ENCODE measurements around the gene DIPK1C. TPM values are rescaled to one million over a fixed set of nuclear protein-coding genes. Genes with fewer than 3 reads are reported as not detected.

Gene DIPK1C
- total RNA-seq, 1 donor from 2014 or later: 13.7 TPM

GRCh38 chr18:74399091-74399887 lies 57.8 kb downstream of the DIPK1C start:
- H3K9me3 Mint-ChIP-seq: peaks cover 2% of the 10 kb centered on the region
- Histone ChIP-seq H3K79me2 (ENCODE audit: low read depth) (no peaks in the 10 kb centered on the region), H3K9me3 (ENCODE audit: low read depth) (no peaks in the 10 kb centered on the region), H3K36me3 (no peaks in the 10 kb centered on the region), H3K4me3 (no peak overlapping the region), H4K20me1 (ENCODE audit: low read depth) (no peaks in the 10 kb centered on the region), H3K4me2 (no peak overlapping the region), H3K4me1 (no peaks in the 10 kb centered on the region), H3K9ac (no peak overlapping the region), H3K27me3 (no peaks in the 10 kb centered on the region), H3F3A (ENCODE audit: low read depth) (no peaks in the 10 kb centered on the region), H3K27ac (no peak overlapping the region), H2AFZ (replicated peaks) (no peak overlapping the region)
- H3K27me3 Mint-ChIP-seq (ENCODE audit: insufficient read depth, low read depth): no peaks in the 10 kb centered on the region
- H3K27ac Mint-ChIP-seq: no peak overlapping the region
- H3K36me3 Mint-ChIP-seq: no peaks in the 10 kb centered on the region
- TF ChIP-seq CTCF (IDR thresholded peaks at IDR 0.05) (no peak), EZH2phosphoT487 (IDR thresholded peaks at IDR 0.05) (no peak), EZH2 (IDR thresholded peaks at IDR 0.05) (no peak)
- H3K4me3 Mint-ChIP-seq: no peak overlapping the region
- DNase-seq (ENCODE audit: low spot score): no peak
- peaks cover 9% of the 10 kb centered on the region for H3K4me1 Mint-ChIP-seq

- Mint-ChIP-seq H3K4me3 (no peak overlapping the region), H3K4me1 (peaks cover 9% of the 10 kb centered on the region), H3K9me3 (peaks cover 2% of the 10 kb centered on the region), H3K27ac (no peak overlapping the region), H3K36me3 (no peaks in the 10 kb centered on the region), H3K27me3 (ENCODE audit: insufficient read depth, low read depth) (no peaks in the 10 kb centered on the region)
- H2AFZ ChIP-seq (replicated peaks): no peak overlapping the region
- H3K27ac ChIP-seq: no peak overlapping the region
- H4K20me1 ChIP-seq (ENCODE audit: low read depth): no peaks in the 10 kb centered on the region
- no peak for DNase-seq (ENCODE audit: low spot score)
- H3K9ac ChIP-seq: no peak overlapping the region
- TF ChIP-seq EZH2phosphoT487 (IDR thresholded peaks at IDR 0.05): no peak
- TF ChIP-seq CTCF (IDR thresholded peaks at IDR 0.05): no peak
- no peak for TF ChIP-seq EZH2 (IDR thresholded peaks at IDR 0.05)
- no peaks in the 10 kb centered on the region for H3K9me3 ChIP-seq (ENCODE audit: low read depth)
- H3K27me3 ChIP-seq: no peaks in the 10 kb centered on the region
- no peak overlapping the region for H3K4me2 ChIP-seq
- H3K4me1 ChIP-seq: no peaks in the 10 kb centered on the region
- H3K36me3 ChIP-seq: no peaks in the 10 kb centered on the region
- no peaks in the 10 kb centered on the region for H3K79me2 ChIP-seq (ENCODE audit: low read depth)
- H3K4me3 ChIP-seq: no peak overlapping the region
- H3F3A ChIP-seq (ENCODE audit: low read depth): no peaks in the 10 kb centered on the region
Observed at GRCh38 chr18:74397572-74397971, 59.5 kb downstream of the DIPK1C start.

- no peak overlapping the region for H3K9ac ChIP-seq
- DNase-seq (ENCODE audit: low spot score): no peak
- Mint-ChIP-seq H3K27me3 (ENCODE audit: insufficient read depth, low read depth) (no peaks in the 10 kb centered on the region), H3K27ac (no peak overlapping the region), H3K36me3 (no peaks in the 10 kb centered on the region), H3K4me3 (no peak overlapping the region), H3K4me1 (peaks cover 9% of the 10 kb centered on the region), H3K9me3 (peaks cover 2% of the 10 kb centered on the region)
- H3K9me3 ChIP-seq (ENCODE audit: low read depth): no peaks in the 10 kb centered on the region
- H4K20me1 ChIP-seq (ENCODE audit: low read depth): no peaks in the 10 kb centered on the region
- no peaks in the 10 kb centered on the region for H3K27me3 ChIP-seq
- no peak overlapping the region for H3K4me3 ChIP-seq
- no peak overlapping the region for H2AFZ ChIP-seq (replicated peaks)
- TF ChIP-seq CTCF (IDR thresholded peaks at IDR 0.05) (no peak), EZH2 (IDR thresholded peaks at IDR 0.05) (no peak), EZH2phosphoT487 (IDR thresholded peaks at IDR 0.05) (no peak)
- H3K36me3 ChIP-seq: no peaks in the 10 kb centered on the region
- no peak overlapping the region for H3K4me2 ChIP-seq
- no peak overlapping the region for H3K27ac ChIP-seq
- no peaks in the 10 kb centered on the region for H3K79me2 ChIP-seq (ENCODE audit: low read depth)
- no peaks in the 10 kb centered on the region for H3K4me1 ChIP-seq
- no peaks in the 10 kb centered on the region for H3F3A ChIP-seq (ENCODE audit: low read depth)
Observed at GRCh38 chr18:74396171-74397169, 60.6 kb downstream of the DIPK1C start.

Measured in neural progenitor cell (in vitro differentiated cells).